Ishikawa (cell line): ENCODE results near the gene CXCL13.

Source experiments
- CEBPB ChIP-seq: IDR thresholded peaks from 2 replicates; pipeline ENCODE4 v1.6.1; 2012
- TAF1 ChIP-seq: IDR thresholded peaks from 2 replicates; pipeline ENCODE4 v1.6.1; 2012; ENCODE audit warnings: low read depth, mild to moderate bottlenecking

GRCh38 chr4:77653162-77653758 lies 47.6 kb downstream of the CXCL13 start:
- no peak for TF ChIP-seq TAF1
- no peak for TF ChIP-seq CEBPB
